ENCODE measurements around the gene MSTN.

DNA sequence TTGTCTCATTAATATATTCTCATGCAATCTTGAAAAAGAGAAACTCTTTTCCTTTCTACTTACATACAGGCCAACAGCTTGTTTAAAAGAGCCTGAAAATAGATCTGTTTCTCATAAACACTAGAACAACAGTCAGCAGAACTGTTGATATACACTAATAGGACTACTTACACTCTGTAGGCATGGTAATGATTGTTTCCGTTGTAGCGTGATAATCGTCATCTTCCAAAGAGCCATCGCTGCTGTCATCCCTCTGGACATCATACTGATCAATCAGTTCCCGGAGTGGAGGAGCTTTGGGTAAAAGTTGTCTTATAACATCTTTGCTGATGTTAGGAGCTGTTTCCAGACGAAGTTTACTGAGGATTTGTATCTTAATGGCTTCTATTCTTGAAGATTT, 476 bp downstream of the MSTN start:
- TF ChIP-seq, protein P1, sequence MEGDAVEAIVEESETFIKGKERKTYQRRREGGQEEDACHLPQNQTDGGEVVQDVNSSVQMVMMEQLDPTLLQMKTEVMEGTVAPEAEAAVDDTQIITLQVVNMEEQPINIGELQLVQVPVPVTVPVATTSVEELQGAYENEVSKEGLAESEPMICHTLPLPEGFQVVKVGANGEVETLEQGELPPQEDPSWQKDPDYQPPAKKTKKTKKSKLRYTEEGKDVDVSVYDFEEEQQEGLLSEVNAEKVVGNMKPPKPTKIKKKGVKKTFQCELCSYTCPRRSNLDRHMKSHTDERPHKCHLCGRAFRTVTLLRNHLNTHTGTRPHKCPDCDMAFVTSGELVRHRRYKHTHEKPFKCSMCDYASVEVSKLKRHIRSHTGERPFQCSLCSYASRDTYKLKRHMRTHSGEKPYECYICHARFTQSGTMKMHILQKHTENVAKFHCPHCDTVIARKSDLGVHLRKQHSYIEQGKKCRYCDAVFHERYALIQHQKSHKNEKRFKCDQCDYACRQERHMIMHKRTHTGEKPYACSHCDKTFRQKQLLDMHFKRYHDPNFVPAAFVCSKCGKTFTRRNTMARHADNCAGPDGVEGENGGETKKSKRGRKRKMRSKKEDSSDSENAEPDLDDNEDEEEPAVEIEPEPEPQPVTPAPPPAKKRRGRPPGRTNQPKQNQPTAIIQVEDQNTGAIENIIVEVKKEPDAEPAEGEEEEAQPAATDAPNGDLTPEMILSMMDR (IDR thresholded peaks at IDR 0.05; ENCODE audit: low read length), result no peak
- no peak for TF ChIP-seq EZH2 (IDR thresholded peaks at IDR 0.05; ENCODE audit: borderline replicate concordance, low read length)

Measured in OCI-LY1 (cell line).